ENCODE results near the gene NHEJ1. TPM values are rescaled to one million over a fixed set of nuclear protein-coding genes. Genes with fewer than 3 reads are reported as not detected.

The NHEJ1 gene
- total and polyA plus RNA-seq, 3 experiments from 2014 or later, result 22.4 to 26.3 (median 24.5) TPM

- POLR2A ChIA-PET, result no interaction called here
- Histone ChIP-seq H3K9me3 (ENCODE audit: low read length) (no peaks in the 10 kb centered on the region), H3K27ac (ENCODE audit: low read depth, low read length) (no peak overlapping the region), H3K4me1 (ENCODE audit: insufficient read depth, low read length) (no peaks in the 10 kb centered on the region), H3K4me3 (ENCODE audit: low read length) (no peak overlapping the region), H3K27me3 (ENCODE audit: insufficient read depth, low read length, poor library complexity, severe bottlenecking) (peaks cover 4% of the 10 kb centered on the region), H3K36me3 (ENCODE audit: insufficient read depth, low read length) (no peaks in the 10 kb centered on the region)
- DNase-seq, result no peak
- Mint-ChIP-seq H3K27me3 (peaks cover 10 to 24% of the 10 kb centered on the region in 2 donors), H3K4me1 (no peaks in the 10 kb centered on the region), H3K9me3 (no peaks in the 10 kb centered on the region), H3K27ac (no peak overlapping the region), H3K4me3 (no peak overlapping the region), H3K36me3 (no peaks in the 10 kb centered on the region)
- CTCF ChIA-PET, result interaction anchor here (1.2 to 1.5 kb wide), 2 partner anchors 10 to 22 kb away, joined by 3 to 4 read pairs; no protein-coding TSS in a partner anchor
These were observed 133.7 kb downstream of the NHEJ1 start for GRCh38 chr2:219026946-219027345.

- POLR2A ChIA-PET, result no interaction called here
- no peak for DNase-seq
- no peak overlapping the region for H3K27ac Mint-ChIP-seq
These were observed 134.7 kb downstream of the NHEJ1 start for GRCh38 chr2:219025637-219026585.

More at GRCh38 chr2:219025637-219026585, 134.7 kb downstream of the NHEJ1 start:
- H3K4me1 ChIP-seq (ENCODE audit: insufficient read depth, low read length), result no peaks in the 10 kb centered on the region
- Mint-ChIP-seq H3K9me3 (no peaks in the 10 kb centered on the region), H3K27me3 (peaks cover 9 to 19% of the 10 kb centered on the region in 2 donors), H3K4me1 (no peaks in the 10 kb centered on the region), H3K36me3 (no peaks in the 10 kb centered on the region), H3K4me3 (no peak overlapping the region)
- no peak overlapping the region for H3K27ac ChIP-seq (ENCODE audit: low read depth, low read length)
- peaks cover 4% of the 10 kb centered on the region for H3K27me3 ChIP-seq (ENCODE audit: insufficient read depth, low read length, poor library complexity, severe bottlenecking)
- no peaks in the 10 kb centered on the region for H3K9me3 ChIP-seq (ENCODE audit: low read length)
- no peak overlapping the region for H3K4me3 ChIP-seq (ENCODE audit: low read length)
- no peaks in the 10 kb centered on the region for H3K36me3 ChIP-seq (ENCODE audit: insufficient read depth, low read length)
- CTCF ChIA-PET, result interaction anchor here (1.5 to 2.5 kb wide), 3 partner anchors 21 to 46 kb away, joined by 3 to 8 read pairs (median 6); no protein-coding TSS in a partner anchor

Other genes starting within 250 kb of the NHEJ1 start
- not detected for gene CDK5R2, start 201.1 kb downstream of the NHEJ1 start, total RNA-seq
- gene CDK5R2, start 201.1 kb downstream of the NHEJ1 start, polyA plus RNA-seq, result not detected
- not detected for gene FEV, start 175.6 kb downstream of the NHEJ1 start, total RNA-seq
- gene FEV, start 175.6 kb downstream of the NHEJ1 start, polyA plus RNA-seq, result not detected
- gene CRYBA2, start 167.4 kb downstream of the NHEJ1 start, total RNA-seq, result not detected
- not detected for gene CRYBA2, start 167.4 kb downstream of the NHEJ1 start, polyA plus RNA-seq
- not detected for gene CFAP65, start 119.3 kb downstream of the NHEJ1 start, total RNA-seq
- not detected for gene CFAP65, start 119.3 kb downstream of the NHEJ1 start, polyA plus RNA-seq
- gene IHH, start 99.9 kb downstream of the NHEJ1 start, total RNA-seq, result not detected
- gene IHH, start 99.9 kb downstream of the NHEJ1 start, polyA plus RNA-seq, result not detected
- gene SLC23A3, start 9.2 kb upstream of the NHEJ1 start, total RNA-seq, result 1 to 10 TPM; 2.3 to 2.6 TPM
- gene SLC23A3, start 9.2 kb upstream of the NHEJ1 start, polyA plus RNA-seq, result not detected
- 10 to 100 TPM; 66.2 to 67.0 TPM for gene CNPPD1, start 16.1 kb upstream of the NHEJ1 start, total RNA-seq
- 74.3 TPM for gene CNPPD1, start 16.1 kb upstream of the NHEJ1 start, polyA plus RNA-seq
- 10 to 100 TPM; 67.6 to 76.1 TPM for gene RETREG2, start 17.5 kb upstream of the NHEJ1 start, total RNA-seq
- gene RETREG2, start 17.5 kb upstream of the NHEJ1 start, polyA plus RNA-seq, result 65.9 TPM
- 10 to 100 TPM; 32.4 to 36.8 TPM for gene ZFAND2B, start 46.0 kb upstream of the NHEJ1 start, total RNA-seq
- gene ZFAND2B, start 46.0 kb upstream of the NHEJ1 start, polyA plus RNA-seq, result 86.0 TPM
- gene ABCB6, start 58.1 kb upstream of the NHEJ1 start, total RNA-seq, result 10 to 100 TPM; 22.1 to 22.8 TPM
- 2.1 TPM for gene ABCB6, start 58.1 kb upstream of the NHEJ1 start, polyA plus RNA-seq
- 10 to 100 TPM; 46.1 to 52.9 TPM for gene ATG9A, start 68.8 kb upstream of the NHEJ1 start, total RNA-seq
- 32.0 TPM for gene ATG9A, start 68.8 kb upstream of the NHEJ1 start, polyA plus RNA-seq
- gene ANKZF1, start 69.0 kb upstream of the NHEJ1 start, total RNA-seq, result 10 to 100 TPM; 72.4 to 76.0 TPM
- 32.5 TPM for gene ANKZF1, start 69.0 kb upstream of the NHEJ1 start, polyA plus RNA-seq
- 1 to 10 TPM; 2.6 to 3.5 TPM for gene GLB1L, start 84.6 kb upstream of the NHEJ1 start, total RNA-seq
- gene GLB1L, start 84.6 kb upstream of the NHEJ1 start, polyA plus RNA-seq, result 0.99 TPM
- gene STK16, start 84.7 kb upstream of the NHEJ1 start, total RNA-seq, result 10 to 100 TPM; 23.0 to 26.1 TPM
- 18.6 TPM for gene STK16, start 84.7 kb upstream of the NHEJ1 start, polyA plus RNA-seq
- not detected for gene TUBA4B, start 92.4 kb upstream of the NHEJ1 start, total RNA-seq
- gene TUBA4B, start 92.4 kb upstream of the NHEJ1 start, polyA plus RNA-seq, result not detected
- gene TUBA4A, start 93.1 kb upstream of the NHEJ1 start, total RNA-seq, result 100 to 1,000 TPM; 175 to 178 TPM
- gene TUBA4A, start 93.1 kb upstream of the NHEJ1 start, polyA plus RNA-seq, result 234 TPM
- 10 to 100 TPM; 48.5 to 56.4 TPM for gene DNAJB2, start 118.6 kb upstream of the NHEJ1 start, total RNA-seq
- gene DNAJB2, start 118.6 kb upstream of the NHEJ1 start, polyA plus RNA-seq, result 5.9 TPM
- under 1 TPM in 1 of 2 experiments, not detected in 1; 0.11 TPM for gene PTPRN, start 148.6 kb upstream of the NHEJ1 start, total RNA-seq
- gene PTPRN, start 148.6 kb upstream of the NHEJ1 start, polyA plus RNA-seq, result not detected
- not detected for gene RESP18, start 171.9 kb upstream of the NHEJ1 start, total RNA-seq
- gene RESP18, start 171.9 kb upstream of the NHEJ1 start, polyA plus RNA-seq, result not detected
- 100 to 1,000 TPM; 112 to 116 TPM for gene DNPEP, start 227.1 kb upstream of the NHEJ1 start, total RNA-seq
- 69.1 TPM for gene DNPEP, start 227.1 kb upstream of the NHEJ1 start, polyA plus RNA-seq

All from CD8-positive, alpha-beta memory T cell (primary cell).